Neural progenitor cell (in vitro differentiated cells): ENCODE results near the gene CCDC102A. TPM values are rescaled to one million over a fixed set of nuclear protein-coding genes. Genes with fewer than 3 reads are reported as not detected.

Source experiments
- DNase-seq: peaks from one replicate; pipeline ENCODE4 v3.0.0-alpha.2; 2016; ENCODE audit warnings: low spot score
- H2AFZ ChIP-seq: fragments of 200-600 bp; sonication (generic); replicated peaks from 2 replicates; pipeline ENCODE4 v1.6.1; 2016; ENCODE audit warnings: antibody characterized with exemption
- H3F3A ChIP-seq: fragments of 200-600 bp; sonication (generic); 2 replicates; pipeline ENCODE4 v1.6.1; 2016; ENCODE audit warnings: antibody characterized with exemption, low read depth
- H3K27ac ChIP-seq: fragments of 200-600 bp; sonication (generic); 2 replicates; pipeline ENCODE4 v1.5.1; 2016; ENCODE audit warnings: mild to moderate bottlenecking
- H3K27me3 ChIP-seq: fragments of 200-600 bp; sonication (generic); 2 replicates; pipeline ENCODE4 v1.6.1; 2016; ENCODE audit warnings: mild to moderate bottlenecking, moderate library complexity
- H3K36me3 ChIP-seq: fragments of 200-600 bp; sonication (generic); 2 replicates; pipeline ENCODE4 v1.5.1; 2016
- H3K4me1 ChIP-seq: fragments of 200-600 bp; sonication (generic); 2 replicates; pipeline ENCODE4 v1.6.1; 2016; ENCODE audit warnings: mixed run types
- H3K4me2 ChIP-seq: fragments of 200-600 bp; sonication (generic); 2 replicates; pipeline ENCODE4 v1.6.1; 2016
- H3K4me3 ChIP-seq: fragments of 200-600 bp; sonication (generic); 2 replicates; pipeline ENCODE4 v1.5.1; 2016
- H3K79me2 ChIP-seq: fragments of 200-600 bp; sonication (generic); 2 replicates; pipeline ENCODE4 v1.6.1; 2016; ENCODE audit warnings: low read depth
- H3K9ac ChIP-seq: fragments of 200-600 bp; sonication (generic); 2 replicates; pipeline ENCODE4 v1.6.1; 2016
- H3K9me3 ChIP-seq: fragments of 200-600 bp; sonication (generic); 2 replicates; pipeline ENCODE4 v1.5.1; 2016; ENCODE audit warnings: low read depth
- H4K20me1 ChIP-seq: fragments of 200-600 bp; sonication (generic); 2 replicates; pipeline ENCODE4 v1.6.1; 2016; ENCODE audit warnings: low read depth
- H3K27ac Mint-ChIP-seq: 3 replicates; pipeline ENCODE4 v1.8.0; 2021; ENCODE audit warnings: mixed read lengths
- H3K27me3 Mint-ChIP-seq: 2 replicates; pipeline ENCODE4 v1.8.0; 2022; ENCODE audit warnings: low read depth, mild to moderate bottlenecking, inconsistent platforms, moderate library complexity, mixed read lengths; ENCODE audit not compliant: insufficient read depth
- H3K36me3 Mint-ChIP-seq: 3 replicates; pipeline ENCODE4 v1.8.0; 2021; ENCODE audit warnings: mixed read lengths
- H3K4me1 Mint-ChIP-seq: 3 replicates; pipeline ENCODE4 v1.8.0; 2021; ENCODE audit warnings: mixed read lengths
- H3K4me3 Mint-ChIP-seq: 3 replicates; pipeline ENCODE4 v1.8.0; 2021; ENCODE audit warnings: mild to moderate bottlenecking, moderate library complexity, mixed read lengths
- H3K9me3 Mint-ChIP-seq: 3 replicates; pipeline ENCODE4 v1.8.0; 2020; ENCODE audit warnings: mixed read lengths
- CTCF ChIP-seq: fragments of 200-600 bp; sonication (generic); IDR thresholded peaks from 2 replicates; pipeline ENCODE4 v1.5.1; 2017; ENCODE audit warnings: antibody characterized with exemption, mild to moderate bottlenecking
- EZH2 ChIP-seq: fragments of 200-600 bp; sonication (generic); IDR thresholded peaks from 2 replicates; pipeline ENCODE4 v1.6.1; 2017; ENCODE audit warnings: antibody characterized with exemption, mild to moderate bottlenecking, moderate library complexity
- EZH2phosphoT487 ChIP-seq: fragments of 200-600 bp; sonication (generic); IDR thresholded peaks from 2 replicates; pipeline ENCODE4 v1.6.1; 2017; ENCODE audit warnings: antibody characterized with exemption
- total RNA-seq: library from RNA; depleted of rRNA; stranded (reverse); fragments of >200 nt; gene quantifications from 2 replicates; pipeline ENCODE4 v1.2.3, GENCODE V29; 2015; ENCODE audit warnings: low replicate concordance

The CCDC102A gene
- total RNA-seq, 1 donor from 2014 or later, result 3.9 TPM

- no peaks in the 10 kb centered on the region for H3K9me3 ChIP-seq
- Mint-ChIP-seq H3K27me3 (peaks cover 4% of the 10 kb centered on the region), H3K4me1 (peaks cover 8% of the 10 kb centered on the region), H3K27ac (peak overlapping the region; percentile 33), H3K36me3 (peaks cover 20% of the 10 kb centered on the region), H3K9me3 (no peaks in the 10 kb centered on the region), H3K4me3 (peak overlapping the region; percentile 5)
- no peaks in the 10 kb centered on the region for H3K36me3 ChIP-seq
- H3K4me1 ChIP-seq, result peaks cover 16% of the 10 kb centered on the region
- no peak for TF ChIP-seq CTCF
- no peak for TF ChIP-seq EZH2phosphoT487
- TF ChIP-seq EZH2, result no peak
- H3K79me2 ChIP-seq, result no peaks in the 10 kb centered on the region
- no peaks in the 10 kb centered on the region for H3K27me3 ChIP-seq
- no peak overlapping the region for H2AFZ ChIP-seq
- peaks cover 31% of the 10 kb centered on the region for H4K20me1 ChIP-seq
- DNase-seq, result no peak
- H3K4me2 ChIP-seq, result no peak overlapping the region
- peaks cover 21% of the 10 kb centered on the region for H3F3A ChIP-seq
- no peak overlapping the region for H3K9ac ChIP-seq
- H3K27ac ChIP-seq, result peak overlapping the region; percentile 41
- H3K4me3 ChIP-seq, result no peak overlapping the region
Observed at GRCh38 chr16:57471852-57472664, 64.3 kb downstream of the CCDC102A start.

DNA sequence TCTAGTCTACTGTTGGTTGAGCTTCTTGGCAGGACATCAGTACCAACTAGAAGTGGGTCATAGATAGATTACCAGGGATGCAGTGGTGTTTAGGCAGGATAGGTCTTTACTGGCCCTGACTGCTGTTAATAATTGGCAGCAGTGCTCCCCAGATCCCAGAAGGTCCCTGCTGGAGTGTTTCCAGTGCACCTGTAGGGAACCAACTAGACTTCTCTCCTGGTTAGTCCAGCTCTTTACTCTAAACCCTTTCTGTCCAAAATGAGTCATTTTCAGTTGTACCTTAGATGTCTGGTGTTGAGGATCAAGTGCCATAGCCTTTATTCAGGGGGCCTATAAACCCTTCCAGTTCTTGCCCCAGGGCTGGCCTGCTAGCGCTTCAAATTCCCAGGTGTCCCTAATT is 65.2 kb downstream of the CCDC102A start:
- Histone ChIP-seq H3K9me3 (no peaks in the 10 kb centered on the region), H3K79me2 (no peaks in the 10 kb centered on the region), H3K27me3 (no peaks in the 10 kb centered on the region), H3K36me3 (no peaks in the 10 kb centered on the region), H3K4me3 (no peak overlapping the region), H3K9ac (no peak overlapping the region), H3K27ac (no peak overlapping the region), H3K4me2 (no peak overlapping the region), H3F3A (peaks cover 15% of the 10 kb centered on the region), H3K4me1 (peaks cover 7% of the 10 kb centered on the region), H4K20me1 (peaks cover 26% of the 10 kb centered on the region), H2AFZ (no peak overlapping the region)
- H3K27me3 Mint-ChIP-seq, result peaks cover 4% of the 10 kb centered on the region
- H3K36me3 Mint-ChIP-seq, result peaks cover 20% of the 10 kb centered on the region
- TF ChIP-seq CTCF (no peak), EZH2 (no peak), EZH2phosphoT487 (no peak)
- no peak for DNase-seq
- no peak overlapping the region for H3K4me3 Mint-ChIP-seq
- no peak overlapping the region for H3K27ac Mint-ChIP-seq
- peaks cover 6% of the 10 kb centered on the region for H3K4me1 Mint-ChIP-seq
- H3K9me3 Mint-ChIP-seq, result no peaks in the 10 kb centered on the region

DNA sequence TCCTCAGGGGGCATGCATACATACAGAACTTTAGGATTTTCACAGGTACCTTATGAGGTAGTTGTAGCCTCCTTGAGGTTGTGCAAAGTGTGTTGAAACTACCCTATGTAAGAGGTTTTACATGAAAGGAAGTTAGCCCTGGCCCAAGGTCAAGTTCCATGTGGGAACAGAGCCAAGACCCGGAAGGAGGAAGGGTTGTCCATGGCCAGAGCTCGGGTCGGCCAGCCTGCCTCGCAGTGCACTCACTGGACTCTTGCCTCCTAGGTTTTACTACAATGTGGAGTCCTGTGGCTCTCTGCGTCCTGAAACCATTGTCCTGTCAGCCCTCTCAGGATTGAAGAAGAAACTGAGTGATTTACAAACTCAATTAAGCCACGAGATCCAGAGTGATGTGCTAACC is 65.7 kb downstream of the CCDC102A start:
- no peak for DNase-seq
- Histone ChIP-seq H3K4me1 (peaks cover 4% of the 10 kb centered on the region), H3K27ac (no peak overlapping the region), H3K9me3 (no peaks in the 10 kb centered on the region), H3K9ac (no peak overlapping the region), H2AFZ (no peak overlapping the region), H3K27me3 (no peaks in the 10 kb centered on the region), H3K4me2 (no peak overlapping the region), H4K20me1 (peaks cover 24% of the 10 kb centered on the region), H3K79me2 (no peaks in the 10 kb centered on the region), H3F3A (peaks cover 13% of the 10 kb centered on the region), H3K36me3 (no peaks in the 10 kb centered on the region), H3K4me3 (no peak overlapping the region)
- no peak overlapping the region for H3K27ac Mint-ChIP-seq
- no peak for TF ChIP-seq EZH2
- no peak for TF ChIP-seq CTCF
- no peak for TF ChIP-seq EZH2phosphoT487
- H3K36me3 Mint-ChIP-seq, result peaks cover 25% of the 10 kb centered on the region
- H3K27me3 Mint-ChIP-seq, result peaks cover 4% of the 10 kb centered on the region
- no peak overlapping the region for H3K4me3 Mint-ChIP-seq
- no peaks in the 10 kb centered on the region for H3K9me3 Mint-ChIP-seq
- H3K4me1 Mint-ChIP-seq, result peaks cover 4% of the 10 kb centered on the region
